Stimulated activated naive CD8-positive, alpha-beta T cell treated with anti-CD3 and anti-CD28 coated beads, Interleukin-15, amount 100 ng/mL, for 72 hours (primary cell): Measurements from ENCODE around the gene PAX5.

Experiments used
- ATAC-seq: fragments of 150-1000 bp; cut with Tn5 transposase; 2 replicates; pipeline ENCODE4 v1.10.0; 2021; ENCODE audit warnings: mild to moderate bottlenecking, moderate library complexity
- DNase-seq, 2 donors: peaks; one replicate each; pipeline ENCODE4 v3.0.0; 2021 to 2022
- H3K27ac Mint-ChIP-seq, 2 donors: one replicate each; pipeline ENCODE4 v1.8.0; 2022; ENCODE audit warnings: mild to moderate bottlenecking in 2 of 2, mixed read lengths in 2 of 2, moderate library complexity in 2 of 2
- H3K27me3 Mint-ChIP-seq: one replicate; pipeline ENCODE4 v1.8.0; 2022; ENCODE audit warnings: mixed read lengths
- H3K4me1 Mint-ChIP-seq: one replicate; pipeline ENCODE4 v1.8.0; 2022; ENCODE audit warnings: mild to moderate bottlenecking, mixed read lengths
- H3K4me3 Mint-ChIP-seq, 2 donors: one replicate each; pipeline ENCODE4 v1.8.0; 2022; ENCODE audit warnings: mild to moderate bottlenecking in 2 of 2, mixed read lengths in 2 of 2, moderate library complexity in 1 of 2
- H3K9me3 Mint-ChIP-seq, 2 donors: one replicate each; pipeline ENCODE4 v1.8.0; 2022; ENCODE audit warnings: mixed read lengths in 2 of 2

PAX5 gene

GRCh38 chr9:36893184-36893583 is 140.9 kb downstream of the PAX5 start:
- no peak overlapping the region for H3K4me3 Mint-ChIP-seq
- DNase-seq: no peak
- H3K9me3 Mint-ChIP-seq: no peaks in the 10 kb centered on the region
- no peak overlapping the region for H3K27ac Mint-ChIP-seq
- no peak for ATAC-seq
- peaks cover 21% of the 10 kb centered on the region for H3K27me3 Mint-ChIP-seq
- no peaks in the 10 kb centered on the region for H3K4me1 Mint-ChIP-seq

GRCh38 chr9:36892279-36892678 is 141.8 kb downstream of the PAX5 start:
- DNase-seq: no peak
- peaks cover 14% of the 10 kb centered on the region for H3K27me3 Mint-ChIP-seq

GRCh38 chr9:36891341-36891811 is 142.7 kb downstream of the PAX5 start:
- Mint-ChIP-seq H3K27me3 (peaks cover 14% of the 10 kb centered on the region), H3K4me3 (no peak overlapping the region), H3K9me3 (no peaks in the 10 kb centered on the region), H3K4me1 (no peaks in the 10 kb centered on the region), H3K27ac (no peak overlapping the region)
- DNase-seq (no peak), ATAC-seq (no peak)

More at GRCh38 chr9:36892279-36892678, 141.8 kb downstream of the PAX5 start:
- ATAC-seq: no peak
- H3K9me3 Mint-ChIP-seq: no peaks in the 10 kb centered on the region
- no peaks in the 10 kb centered on the region for H3K4me1 Mint-ChIP-seq
- H3K4me3 Mint-ChIP-seq: no peak overlapping the region
- H3K27ac Mint-ChIP-seq: peak overlapping the region in 1 of 2 donors; percentile 55

- DNase-seq (no peak), ATAC-seq (no peak)
- Mint-ChIP-seq H3K4me3 (no peak overlapping the region), H3K4me1 (no peaks in the 10 kb centered on the region), H3K27ac (no peak overlapping the region), H3K27me3 (peaks cover 18% of the 10 kb centered on the region), H3K9me3 (no peaks in the 10 kb centered on the region)
Observed at GRCh38 chr9:36889844-36890243, 144.2 kb downstream of the PAX5 start.

GRCh38 chr9:36888551-36888950 is 145.5 kb downstream of the PAX5 start:
- no peak for DNase-seq
- Mint-ChIP-seq H3K4me1 (no peaks in the 10 kb centered on the region), H3K27me3 (peaks cover 27% of the 10 kb centered on the region), H3K4me3 (no peak overlapping the region), H3K9me3 (no peaks in the 10 kb centered on the region), H3K27ac (no peak overlapping the region)
- no peak for ATAC-seq

- DNase-seq: no peak
- H3K27me3 Mint-ChIP-seq: peaks cover 30% of the 10 kb centered on the region
- H3K9me3 Mint-ChIP-seq: no peaks in the 10 kb centered on the region
- ATAC-seq: no peak
- H3K27ac Mint-ChIP-seq: no peak overlapping the region
- H3K4me3 Mint-ChIP-seq: no peak overlapping the region
- no peaks in the 10 kb centered on the region for H3K4me1 Mint-ChIP-seq
Observed at GRCh38 chr9:36884721-36885120, 149.3 kb downstream of the PAX5 start.

GRCh38 chr9:36882594-36882993 is 151.5 kb downstream of the PAX5 start:
- Mint-ChIP-seq H3K4me3 (no peak overlapping the region), H3K9me3 (no peaks in the 10 kb centered on the region), H3K4me1 (no peaks in the 10 kb centered on the region), H3K27me3 (peaks cover 38% of the 10 kb centered on the region), H3K27ac (no peak overlapping the region)
- DNase-seq: no peak
- ATAC-seq: no peak

GRCh38 chr9:36881743-36882441 is 152.2 kb downstream of the PAX5 start:
- H3K27me3 Mint-ChIP-seq: peaks cover 38% of the 10 kb centered on the region
- DNase-seq (no peak), ATAC-seq (no peak)
- H3K4me3 Mint-ChIP-seq: no peak overlapping the region
- peak overlapping the region in 1 of 2 donors; percentile 28 for H3K27ac Mint-ChIP-seq
- no peaks in the 10 kb centered on the region for H3K4me1 Mint-ChIP-seq
- H3K9me3 Mint-ChIP-seq: no peaks in the 10 kb centered on the region

GRCh38 chr9:36881316-36881715 is 152.8 kb downstream of the PAX5 start:
- ATAC-seq (no peak), DNase-seq (no peak)
- no peak overlapping the region for H3K4me3 Mint-ChIP-seq
- H3K9me3 Mint-ChIP-seq: no peaks in the 10 kb centered on the region
- no peaks in the 10 kb centered on the region for H3K4me1 Mint-ChIP-seq
- peaks cover 38% of the 10 kb centered on the region for H3K27me3 Mint-ChIP-seq
- H3K27ac Mint-ChIP-seq: no peak overlapping the region

GRCh38 chr9:36880075-36880474 is 154.0 kb downstream of the PAX5 start:
- Mint-ChIP-seq H3K9me3 (no peaks in the 10 kb centered on the region), H3K27me3 (peaks cover 37% of the 10 kb centered on the region), H3K4me3 (no peak overlapping the region), H3K27ac (no peak overlapping the region), H3K4me1 (no peaks in the 10 kb centered on the region)
- no peak for ATAC-seq
- DNase-seq: no peak

GRCh38 chr9:36878986-36879982 is 154.8 kb downstream of the PAX5 start:
- H3K27me3 Mint-ChIP-seq: peaks cover 30% of the 10 kb centered on the region

GRCh38 chr9:36877239-36877638 is 156.8 kb downstream of the PAX5 start:
- H3K27me3 Mint-ChIP-seq: peaks cover 22% of the 10 kb centered on the region

More at GRCh38 chr9:36878986-36879982, 154.8 kb downstream of the PAX5 start:
- ATAC-seq (peak; percentile 98), DNase-seq (peak in 1 of 2 donors; percentile 68)
- no peak overlapping the region for H3K27ac Mint-ChIP-seq
- H3K4me1 Mint-ChIP-seq: no peaks in the 10 kb centered on the region
- H3K9me3 Mint-ChIP-seq: no peaks in the 10 kb centered on the region
- H3K4me3 Mint-ChIP-seq: no peak overlapping the region

GRCh38 chr9:36876056-36876455 is 158.0 kb downstream of the PAX5 start:
- ATAC-seq: no peak
- Mint-ChIP-seq H3K27me3 (peaks cover 18% of the 10 kb centered on the region), H3K4me3 (no peak overlapping the region), H3K27ac (no peak overlapping the region), H3K4me1 (no peaks in the 10 kb centered on the region), H3K9me3 (no peaks in the 10 kb centered on the region)
- no peak for DNase-seq

More at GRCh38 chr9:36877239-36877638, 156.8 kb downstream of the PAX5 start:
- Mint-ChIP-seq H3K4me1 (no peaks in the 10 kb centered on the region), H3K9me3 (no peaks in the 10 kb centered on the region), H3K4me3 (no peak overlapping the region), H3K27ac (no peak overlapping the region)
- ATAC-seq: no peak
- no peak for DNase-seq

GRCh38 chr9:36874921-36875320 is 159.1 kb downstream of the PAX5 start:
- Mint-ChIP-seq H3K27me3 (peaks cover 18% of the 10 kb centered on the region), H3K4me3 (no peak overlapping the region), H3K9me3 (no peaks in the 10 kb centered on the region), H3K4me1 (no peaks in the 10 kb centered on the region), H3K27ac (peak overlapping the region in 1 of 2 donors; percentile 36)
- DNase-seq (no peak), ATAC-seq (no peak)

- no peak overlapping the region for H3K4me3 Mint-ChIP-seq
- no peaks in the 10 kb centered on the region for H3K4me1 Mint-ChIP-seq
- no peak for ATAC-seq
- H3K9me3 Mint-ChIP-seq: no peaks in the 10 kb centered on the region
- DNase-seq: no peak
- peaks cover 18% of the 10 kb centered on the region for H3K27me3 Mint-ChIP-seq
- no peak overlapping the region for H3K27ac Mint-ChIP-seq
Observed at GRCh38 chr9:36874261-36874660, 159.8 kb downstream of the PAX5 start.
